Activated CD8-positive, alpha-beta T cell treated with anti-CD3 and anti-CD28 coated beads for 36 hours (primary cell): Measurements from ENCODE around the gene DIO3. TPM values are rescaled to one million over a fixed set of nuclear protein-coding genes. Genes with fewer than 3 reads are reported as not detected.

Source experiments
- ATAC-seq: fragments of 200-7000 bp; cut with Tn5 transposase; one replicate; pipeline ENCODE4 v1.10.0; 2021; ENCODE audit warnings: mild to moderate bottlenecking, moderate library complexity
- CTCF ChIA-PET: fragments of 350-600 bp; sonication (Branson Sonifier 250); formaldehyde crosslinking; loops from one replicate; lab custom pipeline; 2021; ENCODE audit warnings: antibody characterized with exemption; lab: Charles Lee
- POLR2A ChIA-PET: fragments of 350-600 bp; sonication (Branson Sonifier 250); formaldehyde crosslinking; loops from one replicate; lab custom pipeline; 2021; ENCODE audit warnings: antibody characterized with exemption; lab: Charles Lee
- DNase-seq: peaks from one replicate; pipeline ENCODE4 v3.0.0-alpha.2; 2020
- H3K27ac Mint-ChIP-seq: one replicate; pipeline ENCODE4 v1.8.0; 2021; ENCODE audit warnings: mild to moderate bottlenecking, mixed read lengths
- H3K27me3 Mint-ChIP-seq: one replicate; pipeline ENCODE4 v1.8.0; 2021; ENCODE audit warnings: mixed read lengths
- H3K36me3 Mint-ChIP-seq: one replicate; pipeline ENCODE4 v1.8.0; 2021; ENCODE audit warnings: low read depth, mixed read lengths
- H3K4me1 Mint-ChIP-seq: one replicate; pipeline ENCODE4 v1.8.0; 2021; ENCODE audit warnings: low read depth, mixed read lengths
- H3K4me3 Mint-ChIP-seq: one replicate; pipeline ENCODE4 v1.8.0; 2021; ENCODE audit warnings: mild to moderate bottlenecking, moderate library complexity, mixed read lengths
- H3K9me3 Mint-ChIP-seq: one replicate; pipeline ENCODE4 v1.8.0; 2021; ENCODE audit warnings: mixed read lengths
- CTCF ChIP-seq: fragments of 200-600 bp; IDR thresholded peaks from one replicate; pipeline ENCODE4 v1.8.0; 2022; ENCODE audit warnings: antibody characterized with exemption, mild to moderate bottlenecking
- intact Hi-C: fragments of 100-400 bp; cut with micrococcal nuclease; formaldehyde crosslinking; loops from one replicate; pipeline ENCODE4 v1.10.0; 2022
- total RNA-seq, 2 experiments: library from RNA; stranded (reverse); gene quantifications; one replicate each; pipeline ENCODE4 v1.2.3, GENCODE V29; 2021

DIO3 gene
- not detected for total RNA-seq

- Mint-ChIP-seq H3K27me3 (peaks cover 60% of the 10 kb centered on the region), H3K4me3 (no peak within 1 kb of the TSS), H3K9me3 (peaks cover 5% of the 10 kb centered on the region), H3K4me1 (peaks cover 6% of the 10 kb centered on the region), H3K27ac (no peak within 1 kb of the TSS), H3K36me3 (peaks cover 7% of the 10 kb centered on the region)
- POLR2A ChIA-PET: no interaction called here
- CTCF ChIA-PET: no interaction called here
- intact Hi-C loops: no loop called here
- no peak for DNase-seq
- ATAC-seq: no peak
- no peak for TF ChIP-seq CTCF
Observed at GRCh38 chr14:101561145-101561896, at the start of gene DIO3. TSS of gene DIO3 (plus strand) at chr14:101561495.

GRCh38 chr14:101511620-101512375 lies 49.5 kb upstream of the DIO3 start:
- POLR2A ChIA-PET: no interaction called here
- H3K4me1 Mint-ChIP-seq: no peaks in the 10 kb centered on the region
- TF ChIP-seq CTCF: no peak

GRCh38 chr14:101512376-101512695 lies 49.0 kb upstream of the DIO3 start:
- Mint-ChIP-seq H3K27me3 (no peaks in the 10 kb centered on the region), H3K36me3 (no peaks in the 10 kb centered on the region), H3K4me3 (no peak overlapping the region), H3K9me3 (peaks cover 4% of the 10 kb centered on the region), H3K4me1 (no peaks in the 10 kb centered on the region), H3K27ac (no peak overlapping the region)
- no peak for ATAC-seq
- ChIA-PET CTCF (no interaction called here), POLR2A (no interaction called here)
- no peak for DNase-seq
- TF ChIP-seq CTCF: no peak
- intact Hi-C loops: no loop called here

More at GRCh38 chr14:101511620-101512375, 49.5 kb upstream of the DIO3 start:
- CTCF ChIA-PET: no interaction called here
- ATAC-seq (no peak), DNase-seq (no peak)
- intact Hi-C loops: no loop called here
- Mint-ChIP-seq H3K4me3 (no peak overlapping the region), H3K9me3 (peaks cover 4% of the 10 kb centered on the region), H3K27ac (no peak overlapping the region), H3K27me3 (no peaks in the 10 kb centered on the region), H3K36me3 (no peaks in the 10 kb centered on the region)

GRCh38 chr14:101514136-101514535 lies 47.2 kb upstream of the DIO3 start:
- CTCF ChIA-PET: no interaction called here
- H3K27me3 Mint-ChIP-seq: no peaks in the 10 kb centered on the region

More at GRCh38 chr14:101514136-101514535, 47.2 kb upstream of the DIO3 start:
- Mint-ChIP-seq H3K4me3 (no peak overlapping the region), H3K27ac (no peak overlapping the region), H3K9me3 (peaks cover 4% of the 10 kb centered on the region), H3K4me1 (no peaks in the 10 kb centered on the region), H3K36me3 (no peaks in the 10 kb centered on the region)
- ATAC-seq: no peak
- POLR2A ChIA-PET: no interaction called here
- no peak for DNase-seq
- TF ChIP-seq CTCF: no peak
- intact Hi-C loops: no loop called here
